CD4-positive, alpha-beta T cell treated with Interleukin-15 for 1 hour (primary cell): ENCODE data around the gene GNG14.
"Not testable (repeated sequence)": the region's sequence is repeated elsewhere in the genome, so short reads cannot be mapped to it uniquely, and the experiment has no call there.

ENCODE experiments used
- DNase-seq: peaks from one replicate; pipeline ENCODE4 v3.0.0-alpha.2; 2020

GNG14 gene

DNA sequence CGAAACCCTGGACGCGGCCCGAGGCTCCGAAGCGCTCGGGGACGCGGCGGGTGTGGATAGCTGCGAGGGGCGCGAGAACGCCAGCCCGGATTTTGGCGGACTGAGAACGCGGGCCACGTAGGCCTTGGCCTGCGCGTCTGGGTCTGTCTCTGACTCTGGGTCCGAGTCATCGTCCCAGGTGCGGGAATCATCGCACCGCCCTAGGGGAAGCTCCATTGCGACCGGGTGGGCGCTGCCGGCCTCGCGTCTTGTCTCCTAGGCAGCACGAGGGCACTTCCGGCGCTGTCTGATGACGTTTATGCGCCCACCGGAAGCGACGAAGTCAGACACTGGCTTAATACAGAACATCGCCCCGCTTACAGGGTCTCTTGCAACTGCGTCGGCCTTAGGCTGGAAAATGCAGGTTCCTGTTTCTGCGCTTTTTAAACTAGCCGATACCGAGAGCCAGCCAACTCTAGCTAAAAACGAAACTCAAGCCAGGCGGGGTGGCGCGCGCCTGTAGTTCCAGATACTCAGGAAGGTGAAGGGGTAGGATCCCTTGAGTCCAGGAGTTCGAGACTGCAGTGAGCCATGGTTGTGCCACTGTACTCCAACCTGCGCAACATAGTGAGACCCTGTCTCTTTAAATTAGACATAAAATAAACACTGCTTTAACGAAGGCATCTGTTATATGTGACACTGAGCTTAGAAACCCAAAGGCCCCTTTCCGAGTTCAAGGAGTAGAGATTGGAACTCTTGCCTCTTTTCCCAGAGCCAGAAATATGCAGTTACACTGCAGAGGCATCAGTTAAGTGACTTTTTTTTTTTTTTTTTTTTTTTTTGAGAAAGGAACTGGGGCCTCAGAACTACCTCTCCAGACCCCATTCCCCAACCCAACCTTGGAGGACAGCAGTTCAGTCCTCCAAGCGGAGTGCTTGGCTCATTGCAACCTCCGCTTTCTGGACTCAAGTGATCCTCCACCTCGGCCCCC, 8.9 kb downstream of the GNG14 start, which contains the start of gene FBXW9:
Gene FBXW9, minus strand, starts transcription at position 266 of the 970 bp plus-strand sequence. Its CDS starts 50 bp downstream, at position 216.
- DNase-seq, result peak; percentile 96

DNA sequence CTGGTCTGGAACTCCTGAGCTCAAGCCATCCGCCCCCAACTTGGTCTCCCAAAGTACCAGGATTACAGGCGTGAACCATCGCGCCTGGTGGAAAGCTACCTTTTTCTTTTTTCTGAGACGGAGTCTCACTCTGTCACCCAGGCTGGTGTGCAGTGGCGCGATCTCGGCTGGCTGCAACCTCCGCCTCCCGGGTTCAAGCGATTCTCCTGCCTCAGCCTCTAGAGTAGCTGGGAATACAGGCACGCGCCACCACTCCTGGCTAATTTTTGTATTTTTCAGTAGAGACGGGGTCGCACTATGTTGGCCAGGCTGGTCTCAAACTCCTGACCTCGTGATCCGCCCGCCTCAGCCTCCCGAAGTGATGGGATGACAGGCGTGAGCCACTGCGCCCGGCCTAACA, 9.6 kb downstream of the GNG14 start:
- DNase-seq, result not testable (repeated sequence)

DNA sequence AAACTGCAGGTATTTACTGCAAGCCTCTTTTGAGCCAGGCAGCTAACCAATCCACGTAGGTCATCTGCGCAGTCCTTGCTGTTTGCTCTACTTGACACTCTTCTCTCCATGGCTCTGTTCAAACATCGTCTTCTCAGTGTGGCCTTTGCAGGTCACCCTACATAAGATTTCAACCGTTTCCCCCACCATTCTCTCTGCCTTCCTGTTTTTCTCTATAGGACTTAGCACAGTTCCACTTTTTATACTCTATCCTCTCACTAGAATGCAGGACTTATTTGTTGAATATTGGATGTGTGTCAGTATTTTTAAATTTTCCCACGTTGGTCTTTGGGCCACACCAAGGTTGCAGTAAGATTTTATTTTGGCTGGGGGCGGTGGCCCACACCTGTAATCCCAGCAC, 10.3 kb downstream of the GNG14 start:
- DNase-seq, result no peak

DNA sequence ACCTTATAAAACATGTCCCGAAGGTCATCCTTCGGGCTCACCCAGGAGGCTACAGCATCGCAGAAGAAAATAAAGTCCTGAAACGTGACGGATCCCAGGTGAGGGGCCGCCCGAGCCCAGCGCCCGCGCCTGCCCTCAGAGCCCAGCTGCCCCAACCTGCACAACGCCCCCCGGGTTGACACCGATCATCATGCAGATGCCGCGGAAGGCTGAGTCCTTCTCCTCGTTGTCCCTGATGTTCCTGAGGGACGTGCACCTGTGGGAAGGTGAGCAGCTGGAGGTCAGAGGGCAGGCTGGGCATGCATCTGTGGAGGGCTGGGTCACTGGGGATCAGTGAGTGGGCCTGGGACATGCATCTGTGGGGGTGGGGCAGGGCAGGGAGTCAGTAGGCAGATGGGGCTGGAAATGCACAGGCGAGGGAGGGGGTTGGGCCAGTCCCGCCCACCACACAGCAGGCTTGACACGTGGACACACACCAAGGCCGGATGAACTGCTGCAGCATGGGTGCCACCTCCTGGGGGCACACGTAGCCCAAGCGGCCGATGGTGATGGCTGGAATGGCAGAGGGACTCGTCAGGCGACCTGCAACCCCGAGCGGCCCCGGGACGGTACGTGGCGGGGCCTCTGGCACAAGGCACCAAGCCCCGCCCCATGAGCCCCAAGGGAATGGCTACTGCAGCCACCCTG, 13.9 kb downstream of the GNG14 start:
- DNase-seq, result no peak

DNA sequence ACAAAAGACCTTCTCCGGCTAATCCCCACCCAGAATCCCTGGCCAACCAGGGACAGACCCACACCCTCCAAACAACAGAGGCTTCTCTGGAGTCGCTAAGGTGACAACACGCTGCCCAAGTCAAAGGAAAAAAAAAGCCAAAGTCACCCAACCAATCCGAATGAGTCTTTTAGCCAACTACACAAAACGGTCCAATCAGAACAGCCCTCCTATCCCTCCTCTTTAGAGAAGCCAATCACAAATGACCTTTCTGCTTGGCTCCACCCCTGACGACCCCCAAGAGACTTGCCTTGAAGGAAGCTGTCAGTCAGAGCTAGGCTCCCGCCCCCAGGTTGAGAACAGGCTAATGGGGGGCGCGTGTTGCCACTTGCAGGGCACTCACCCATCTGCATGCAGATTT, 15.2 kb downstream of the GNG14 start:
- DNase-seq, result no peak

DNA sequence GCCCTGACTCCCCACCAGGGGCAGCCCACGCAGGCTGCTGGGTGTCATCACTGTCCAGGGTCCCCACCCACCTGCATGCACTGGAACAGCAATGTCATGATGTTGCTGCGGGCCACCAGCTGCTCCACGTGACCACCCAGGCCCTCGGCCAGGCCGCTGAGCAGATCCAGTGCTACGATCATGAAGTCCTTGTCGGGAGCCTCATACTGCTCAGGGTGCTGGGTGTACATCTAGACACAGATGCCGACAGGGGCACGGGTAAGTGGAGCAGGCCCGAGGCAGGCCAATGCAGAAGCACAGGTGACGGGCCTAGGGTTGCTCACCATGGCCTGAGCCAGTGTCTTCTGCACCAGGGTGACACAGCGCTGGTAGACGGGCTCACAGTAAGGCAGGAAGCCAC, 17.4 kb downstream of the GNG14 start:
- DNase-seq, result no peak

DNA sequence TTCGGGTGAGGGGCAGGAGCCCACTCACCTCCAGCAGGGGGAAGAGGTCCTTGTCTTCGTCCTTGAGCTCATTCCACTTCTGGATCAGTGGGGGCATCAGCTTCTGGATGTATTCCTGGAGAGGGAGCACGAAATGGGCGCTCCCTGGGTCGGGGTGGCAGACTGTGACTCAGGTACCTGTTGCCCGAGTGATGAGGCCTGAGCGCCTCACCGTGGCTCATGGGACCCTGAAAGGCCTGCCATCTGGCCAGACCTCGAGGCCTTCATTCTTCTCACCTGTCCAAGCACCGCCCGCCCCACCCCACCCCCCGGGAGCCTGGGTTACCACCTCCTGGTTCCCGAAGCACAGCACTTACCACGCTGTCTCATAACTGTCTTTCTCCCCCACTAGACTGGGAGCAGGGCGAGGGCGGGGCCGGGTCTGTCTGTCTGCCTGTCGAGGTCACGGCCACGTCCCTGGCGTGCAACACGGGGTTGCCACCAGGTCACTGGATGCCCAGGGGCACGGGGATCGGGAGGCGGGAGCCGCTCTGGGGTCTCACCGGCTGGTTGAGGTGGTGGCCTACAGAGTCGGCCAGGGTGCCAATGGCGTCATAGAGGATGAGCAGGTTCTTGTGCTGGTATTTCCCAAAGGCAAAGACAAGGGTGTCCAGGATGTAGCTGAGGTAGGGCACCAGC, 18.0 kb downstream of the GNG14 start:
- no peak for DNase-seq

DNA sequence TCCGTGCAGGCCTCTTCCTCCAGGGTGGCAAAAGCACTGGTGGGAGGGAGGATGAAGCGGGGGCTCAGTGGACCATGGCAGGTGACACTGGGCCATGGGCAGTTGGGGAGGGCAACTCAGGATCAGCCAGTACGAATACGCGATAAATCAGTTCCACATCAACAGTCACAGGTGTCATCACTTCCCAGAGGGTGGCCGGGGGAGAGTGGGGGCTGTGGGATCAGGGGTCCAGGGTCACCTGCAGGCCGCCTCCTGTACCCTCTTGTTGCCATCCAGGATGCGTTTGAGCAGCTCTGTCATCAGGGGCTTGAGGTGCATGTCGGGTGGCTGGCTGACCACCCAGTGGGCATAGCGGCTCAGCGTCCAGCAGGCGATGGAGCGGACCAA, 18.5 kb downstream of the GNG14 start:
- DNase-seq, result no peak

DNA sequence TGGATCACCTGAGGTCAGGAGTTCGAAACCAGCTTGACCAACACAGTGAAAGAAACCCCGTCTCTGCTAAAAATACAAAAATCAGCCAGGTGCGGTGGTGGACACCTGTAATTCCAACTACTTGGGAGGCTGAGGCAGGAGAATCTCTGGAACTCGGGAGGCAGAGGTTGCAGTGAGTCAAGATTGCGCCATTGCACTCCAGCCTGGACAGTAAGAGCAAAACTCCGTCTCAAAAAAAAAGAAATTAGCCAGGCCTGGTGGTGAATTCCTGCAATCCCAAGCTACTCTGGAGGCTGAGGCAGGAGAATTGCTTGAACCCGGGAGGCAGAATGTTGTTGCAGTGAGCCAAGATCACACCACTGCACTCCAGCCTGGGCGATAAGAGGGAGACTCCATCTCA, 20.8 kb downstream of the GNG14 start:
- DNase-seq, result no peak

DNA sequence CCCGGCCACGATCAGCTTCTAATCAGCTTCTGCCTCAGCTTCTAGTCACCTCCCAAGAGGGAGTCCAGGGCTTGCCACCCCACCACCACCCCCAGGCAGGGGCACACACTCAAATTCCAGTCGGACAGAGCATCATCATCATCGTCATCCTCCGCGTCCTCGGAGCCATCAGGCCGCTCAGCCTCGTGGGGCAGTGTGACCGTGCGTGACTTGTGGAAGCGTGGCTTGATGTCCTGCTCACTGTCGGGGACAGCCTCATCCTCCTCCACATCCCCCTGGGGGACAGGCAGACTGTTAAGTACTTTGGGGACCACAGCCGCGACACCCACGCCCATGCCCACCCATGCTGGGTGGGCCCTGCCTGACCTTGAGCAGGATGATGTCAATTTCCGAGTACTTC, 23.4 kb downstream of the GNG14 start:
- no peak for DNase-seq

DNA sequence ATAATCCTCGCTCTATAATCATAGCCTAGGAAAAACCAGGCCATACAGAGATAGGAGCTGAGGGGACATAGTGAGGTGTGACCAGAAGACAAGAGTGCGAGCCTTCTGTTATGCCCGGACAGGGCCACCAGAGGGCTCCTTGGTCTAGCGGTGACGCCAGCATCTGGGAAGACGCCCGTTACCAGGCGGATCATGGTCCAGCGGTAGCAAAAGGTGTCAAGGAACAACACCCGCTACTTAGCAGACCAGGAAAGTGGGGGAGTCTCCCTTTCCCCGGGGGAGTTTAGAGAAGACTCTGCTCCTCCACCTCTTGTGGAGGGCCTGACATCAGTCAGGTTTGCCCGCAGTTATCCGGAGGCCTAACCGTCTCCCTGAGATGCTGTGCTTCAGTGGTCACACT, 24.3 kb downstream of the GNG14 start:
- peak; percentile 47 for DNase-seq

DNA sequence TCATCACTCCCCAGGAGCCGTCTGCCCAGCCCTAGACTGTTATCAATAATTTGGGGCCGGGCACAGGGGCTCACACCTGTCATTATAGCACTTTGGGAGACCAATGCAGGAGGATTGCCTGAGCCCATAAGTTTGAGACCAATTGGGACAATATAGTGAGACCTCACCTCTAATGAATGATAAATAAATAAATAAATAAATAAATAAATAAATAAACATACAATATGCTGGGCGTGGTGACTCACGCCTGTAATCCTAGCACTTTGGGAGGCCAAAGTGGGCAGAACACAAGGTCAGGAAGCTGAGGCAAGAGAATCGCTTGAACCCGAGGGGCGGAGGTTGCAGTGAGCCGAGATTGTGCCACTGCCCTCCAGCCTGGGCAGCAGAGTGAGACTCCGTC, 25.5 kb downstream of the GNG14 start:
- not testable (repeated sequence) for DNase-seq

DNA sequence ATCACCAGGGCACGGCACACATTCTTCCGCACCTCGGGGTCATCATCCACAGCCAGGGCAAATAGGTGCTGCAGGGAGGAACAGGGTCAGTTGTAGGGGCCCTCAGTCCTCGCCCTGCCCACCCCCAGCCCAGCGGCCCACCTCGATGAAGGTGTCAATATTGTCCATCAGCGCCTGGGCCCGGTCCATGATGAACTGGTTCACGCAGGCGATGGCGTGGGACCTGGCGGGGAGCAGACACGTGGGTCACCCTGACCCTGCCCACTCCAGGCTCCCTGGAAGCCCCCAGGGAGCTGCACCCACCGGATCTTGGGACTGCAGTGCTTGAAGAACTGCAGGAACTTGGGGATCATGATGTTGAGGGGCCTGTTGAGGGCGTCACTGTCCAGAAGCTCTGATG, 27.3 kb downstream of the GNG14 start:
- no peak for DNase-seq

DNA sequence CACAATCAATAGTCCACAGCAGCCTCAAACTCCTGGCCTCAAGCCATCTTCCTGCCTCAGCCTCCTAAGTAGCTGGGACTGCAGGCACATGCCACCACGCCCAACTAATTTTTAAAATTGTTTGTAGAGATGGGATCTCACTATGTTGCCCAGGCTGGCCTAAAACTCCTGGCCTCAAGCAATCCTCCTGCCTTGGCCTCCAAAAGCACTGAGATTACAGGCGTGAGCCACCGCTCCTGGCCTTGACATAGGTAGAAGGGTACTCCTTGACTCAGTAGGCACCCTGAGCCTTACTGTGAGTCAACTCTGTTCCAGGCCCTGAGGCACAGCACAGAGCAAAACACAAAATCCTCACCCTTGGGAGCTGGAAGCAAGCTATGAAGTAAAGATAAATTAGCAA, 28.1 kb downstream of the GNG14 start:
- DNase-seq, result no peak

DNA sequence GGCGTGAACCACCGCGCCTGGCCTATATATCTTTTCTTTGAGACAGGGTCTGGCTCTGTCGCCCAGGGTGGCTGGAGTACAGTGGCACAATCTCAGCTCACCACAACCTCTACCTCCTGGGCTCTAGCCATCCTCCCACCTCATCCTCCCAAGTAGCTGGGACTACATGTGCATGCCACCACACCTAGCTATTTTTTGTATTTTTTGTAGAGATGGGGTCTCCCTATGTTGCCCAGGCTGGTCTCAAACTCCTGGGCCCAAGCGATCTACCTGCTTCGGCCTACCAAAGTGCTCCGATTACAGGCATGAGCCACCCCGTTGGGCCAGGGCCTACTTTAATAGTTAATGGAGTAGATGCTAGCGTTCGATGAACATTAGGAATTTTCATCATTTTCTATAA, 32.5 kb downstream of the GNG14 start:
- no peak for DNase-seq

DNA sequence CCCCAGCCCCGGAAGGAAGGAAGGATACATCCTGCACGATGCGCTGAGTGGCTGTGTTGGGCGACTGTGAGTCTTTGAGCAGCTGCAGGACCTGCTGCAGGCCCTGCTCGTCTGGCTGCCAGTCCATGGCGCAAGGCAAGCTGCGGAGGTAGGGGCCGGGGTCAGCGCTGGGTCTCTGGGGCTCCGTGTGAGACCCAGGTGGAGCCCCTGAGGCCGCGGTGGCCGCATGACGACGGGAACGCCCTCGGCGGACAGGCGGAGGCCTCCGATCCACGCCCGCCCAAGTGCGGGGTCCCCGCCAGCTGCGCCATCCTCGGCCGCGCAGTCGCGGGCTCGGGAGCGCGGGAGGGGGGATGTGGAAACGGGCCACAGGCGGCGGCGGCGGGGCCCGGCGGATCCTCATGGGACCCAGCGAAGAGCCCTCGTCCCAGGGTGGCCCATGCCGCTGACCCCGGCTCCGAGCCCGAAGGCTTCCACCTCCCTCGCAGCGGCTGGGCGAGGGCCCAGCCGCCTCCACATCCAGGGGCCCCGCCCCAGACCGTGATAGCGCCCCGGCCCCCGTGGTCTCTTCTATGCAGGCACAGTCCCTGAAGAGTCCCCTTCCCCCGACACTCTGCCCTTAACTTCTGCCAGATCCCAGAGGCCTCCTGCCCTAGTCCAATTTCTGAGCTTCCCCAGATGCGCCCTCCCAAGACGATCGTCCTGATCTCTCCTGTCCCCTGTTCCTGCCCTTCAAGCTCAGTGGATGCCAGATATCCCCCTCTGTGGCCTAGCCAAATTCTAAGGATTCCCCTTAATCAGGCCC, 33.3 kb downstream of the GNG14 start:
- no peak for DNase-seq

DNA sequence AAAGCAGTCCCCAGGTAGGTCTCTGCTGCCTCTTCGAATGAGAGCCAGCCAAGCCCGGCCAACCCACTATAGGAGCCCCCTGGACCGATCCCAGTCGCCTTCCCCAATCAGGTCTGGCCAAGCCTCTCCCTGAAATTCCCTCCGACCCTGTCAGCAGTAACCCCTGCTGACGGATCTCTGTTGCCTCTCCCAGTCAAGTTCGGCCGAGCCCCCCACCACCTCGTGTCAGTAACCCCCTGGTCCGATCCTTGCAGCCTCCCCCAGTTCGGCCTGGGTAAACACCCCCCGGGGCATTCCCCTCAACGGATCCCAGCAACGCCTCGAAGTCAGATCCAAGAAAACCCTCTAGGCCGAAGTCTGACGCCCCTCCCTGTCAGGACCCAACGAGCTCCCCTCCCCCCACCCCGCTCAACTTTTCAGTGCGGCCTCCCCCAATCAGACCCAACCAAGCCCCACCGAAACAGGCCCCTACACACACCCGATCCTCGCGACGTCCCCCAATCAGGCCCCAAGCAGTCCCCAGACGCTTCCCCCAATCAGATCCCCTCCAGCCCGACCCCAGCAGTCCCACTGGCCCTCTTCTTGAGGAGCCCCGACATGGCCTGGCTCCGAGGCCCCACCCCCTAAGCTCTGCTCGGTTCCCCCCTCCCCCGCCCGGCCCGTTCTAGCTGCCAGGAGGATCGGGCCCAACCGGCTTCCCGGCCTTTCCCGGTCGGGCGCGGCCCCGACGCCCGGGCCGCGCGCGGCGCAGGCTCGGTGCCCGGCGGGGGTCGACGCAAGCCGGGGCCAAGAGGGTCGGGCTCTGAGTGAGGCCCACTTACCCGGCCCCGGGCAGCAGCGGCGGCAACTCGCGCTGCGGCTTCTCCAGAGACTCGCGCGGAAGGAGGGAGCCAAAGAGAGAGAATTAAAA, 34.1 kb downstream of the GNG14 start:
- DNase-seq, result peak; percentile 64

DNA sequence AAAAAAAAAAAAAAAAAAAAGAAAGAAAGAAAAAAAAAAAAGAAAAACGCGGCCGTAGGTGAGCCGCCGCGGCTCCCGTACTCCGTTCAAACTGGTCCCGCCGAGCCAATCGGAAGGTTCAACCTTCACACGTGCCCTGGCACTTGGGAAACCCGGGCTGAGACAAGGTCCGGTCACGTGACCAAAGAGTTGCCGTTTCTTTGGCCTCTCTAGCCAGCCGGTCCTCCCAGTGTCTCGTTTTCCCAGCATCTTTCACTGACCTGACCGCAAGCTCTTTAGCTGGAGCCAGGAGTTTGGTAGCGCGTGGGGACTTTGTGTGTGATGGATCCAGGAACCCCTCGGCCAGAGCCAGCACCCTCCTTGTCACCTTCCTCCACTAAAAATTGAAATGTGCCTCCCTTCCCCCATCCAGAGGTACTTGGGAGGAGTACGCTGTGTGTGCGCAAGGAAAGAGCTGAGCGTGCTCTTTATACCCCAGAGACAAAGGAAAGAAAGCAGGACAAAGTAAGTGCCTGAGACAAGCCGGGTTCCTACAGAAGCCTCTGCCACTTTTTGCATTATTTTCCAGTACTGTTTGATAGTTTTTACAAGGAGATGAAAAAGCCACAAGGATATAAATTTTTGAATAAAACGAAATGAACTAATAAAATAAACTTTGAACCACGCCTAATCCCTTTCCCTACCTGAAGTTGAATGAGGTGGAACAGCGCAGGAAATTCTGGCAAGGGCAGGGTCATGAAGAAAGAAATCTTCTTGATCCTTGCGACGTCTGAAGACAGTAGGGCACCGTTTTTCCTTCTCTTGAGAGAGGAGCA, 35.0 kb downstream of the GNG14 start:
- DNase-seq, result peak; percentile 97

DNA sequence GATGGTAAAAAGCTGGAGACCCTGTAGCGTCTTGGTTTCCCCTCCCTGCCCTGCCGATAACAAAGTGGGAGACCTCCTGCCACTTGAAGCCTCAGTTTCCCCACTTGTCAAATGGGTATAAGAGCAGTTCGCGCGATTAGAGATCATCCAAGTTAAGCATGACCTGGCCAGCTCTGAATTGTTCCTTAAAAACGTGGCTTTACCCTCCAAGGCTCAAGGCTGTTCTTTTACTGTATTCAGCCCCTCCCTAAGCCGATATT, 35.5 kb downstream of the GNG14 start:
- DNase-seq, result no peak

DNA sequence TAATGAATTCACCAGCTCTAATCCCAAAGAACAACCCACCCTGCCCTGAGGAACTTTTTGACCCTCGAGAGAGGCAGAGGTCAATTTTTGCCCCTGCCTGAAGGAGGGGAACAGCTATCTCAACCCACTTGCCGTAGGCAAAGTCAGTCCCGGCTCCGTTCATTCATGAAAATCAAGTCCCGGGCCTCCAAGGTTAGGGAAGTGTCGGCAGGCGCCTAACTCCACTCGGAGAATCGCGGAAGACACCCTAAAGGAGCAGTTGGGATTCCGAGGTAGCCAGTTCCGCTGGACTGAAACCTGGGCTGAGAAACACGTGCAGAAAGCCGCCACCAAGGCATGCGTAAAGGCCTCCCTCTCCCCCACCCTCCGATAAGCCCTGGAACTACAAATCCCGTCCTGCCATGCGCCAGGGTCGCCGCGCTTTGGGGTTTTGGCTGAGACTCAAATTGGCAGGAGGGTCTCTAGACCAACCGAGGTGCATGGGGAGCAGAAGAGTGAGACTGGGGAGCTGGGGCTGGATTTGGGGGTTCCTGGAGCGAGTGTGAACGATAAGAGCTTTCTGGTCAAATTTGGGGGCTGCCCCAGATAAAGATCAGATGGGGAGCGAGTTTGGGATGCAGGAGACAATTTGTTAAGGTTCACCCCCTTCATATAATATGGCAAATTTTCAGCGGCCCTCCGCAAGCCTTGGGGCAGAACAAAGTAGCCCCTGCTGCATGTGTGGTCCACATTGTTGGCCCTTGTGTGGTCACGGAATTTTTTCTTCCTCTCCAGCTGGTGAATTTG, 36.0 kb downstream of the GNG14 start, which contains the start of gene TNPO2:
Gene TNPO2, minus strand, starts transcription at position 292 of the 786 bp plus-strand sequence. CDS start 2,955 bp downstream, outside the sequence.
- DNase-seq, result peak; percentile 55
